D721Med (cell line): Measurements from ENCODE around the gene EMC8.

Source experiments
- DNase-seq: peaks from one replicate; pipeline ENCODE4 v3.0.0; 2011; ENCODE audit warnings: low spot score; ENCODE audit not compliant: insufficient read length
- FAIRE-seq: peaks from 2 replicates; lab custom pipeline; 2011; peaks lifted over from hg19 to GRCh38; lab: Jason Lieb, UNC
- TF ChIP-seq, protein P1 (sequence below): IDR thresholded peaks from 2 replicates; pipeline ENCODE4 v1.5.1; 2012; ENCODE audit warnings: mild to moderate bottlenecking, control low read depth; ENCODE audit not compliant: insufficient read depth; ENCODE audit errors: missing control alignments

Gene EMC8

DNA sequence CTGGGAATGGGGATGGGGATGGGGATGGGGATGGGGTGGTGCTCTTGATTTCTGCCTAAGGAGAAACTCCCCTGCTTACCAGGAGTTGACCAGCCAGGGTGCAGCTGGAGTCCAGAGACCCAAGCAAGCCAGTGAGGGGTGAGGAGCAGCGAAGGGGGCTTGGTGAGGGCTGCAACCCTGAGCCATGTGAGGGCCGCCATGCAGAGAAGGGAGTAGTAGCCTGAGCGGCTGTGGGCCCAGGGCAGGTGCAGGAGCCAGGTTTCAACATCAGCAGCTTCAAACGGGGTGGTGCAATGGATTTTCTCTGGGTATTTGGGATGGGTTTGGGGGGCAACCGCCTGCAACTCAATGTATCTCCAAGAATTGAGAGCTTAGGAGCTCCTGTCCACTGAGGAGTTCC is 35.4 kb upstream of the EMC8 start:
- DNase-seq (no peak), FAIRE-seq (no peak)
- TF ChIP-seq, protein P1, sequence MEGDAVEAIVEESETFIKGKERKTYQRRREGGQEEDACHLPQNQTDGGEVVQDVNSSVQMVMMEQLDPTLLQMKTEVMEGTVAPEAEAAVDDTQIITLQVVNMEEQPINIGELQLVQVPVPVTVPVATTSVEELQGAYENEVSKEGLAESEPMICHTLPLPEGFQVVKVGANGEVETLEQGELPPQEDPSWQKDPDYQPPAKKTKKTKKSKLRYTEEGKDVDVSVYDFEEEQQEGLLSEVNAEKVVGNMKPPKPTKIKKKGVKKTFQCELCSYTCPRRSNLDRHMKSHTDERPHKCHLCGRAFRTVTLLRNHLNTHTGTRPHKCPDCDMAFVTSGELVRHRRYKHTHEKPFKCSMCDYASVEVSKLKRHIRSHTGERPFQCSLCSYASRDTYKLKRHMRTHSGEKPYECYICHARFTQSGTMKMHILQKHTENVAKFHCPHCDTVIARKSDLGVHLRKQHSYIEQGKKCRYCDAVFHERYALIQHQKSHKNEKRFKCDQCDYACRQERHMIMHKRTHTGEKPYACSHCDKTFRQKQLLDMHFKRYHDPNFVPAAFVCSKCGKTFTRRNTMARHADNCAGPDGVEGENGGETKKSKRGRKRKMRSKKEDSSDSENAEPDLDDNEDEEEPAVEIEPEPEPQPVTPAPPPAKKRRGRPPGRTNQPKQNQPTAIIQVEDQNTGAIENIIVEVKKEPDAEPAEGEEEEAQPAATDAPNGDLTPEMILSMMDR, result no peak

DNA sequence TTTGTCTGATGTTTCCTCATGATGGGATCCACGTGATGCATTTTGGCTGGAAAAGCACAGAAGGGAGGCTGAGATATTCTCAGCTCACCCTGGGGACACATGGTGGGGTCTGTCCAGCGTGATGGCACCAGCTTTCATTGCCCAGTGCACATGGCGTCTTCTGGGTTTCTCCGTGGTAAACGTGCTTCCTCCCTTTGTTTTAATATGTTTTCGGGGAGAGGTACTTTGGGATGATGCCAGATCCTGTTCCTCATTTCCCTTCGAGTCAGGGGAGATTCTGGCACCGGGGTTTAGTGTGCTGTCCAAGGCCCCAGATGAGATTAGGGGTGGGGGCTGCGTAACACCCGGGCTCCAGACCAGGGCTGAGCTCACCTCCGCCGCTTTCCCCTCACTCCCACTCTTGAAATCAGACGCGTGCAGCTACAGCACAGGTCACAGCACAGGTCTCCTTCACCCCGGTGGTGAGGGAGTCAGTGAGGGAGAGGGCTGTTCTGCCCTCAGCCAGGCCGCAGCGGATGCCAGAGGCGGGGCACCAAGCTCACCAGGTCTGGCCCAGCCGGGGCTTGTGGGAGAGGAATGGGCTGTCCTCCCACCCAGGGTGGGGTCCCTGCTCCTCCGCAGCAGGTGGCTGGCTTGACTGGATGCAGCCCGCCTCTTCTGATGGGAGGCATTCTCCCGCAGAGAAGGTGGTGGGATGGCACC is 34.0 kb upstream of the EMC8 start:
- TF ChIP-seq, protein P1, result no peak
- no peak for FAIRE-seq
- no peak for DNase-seq

DNA sequence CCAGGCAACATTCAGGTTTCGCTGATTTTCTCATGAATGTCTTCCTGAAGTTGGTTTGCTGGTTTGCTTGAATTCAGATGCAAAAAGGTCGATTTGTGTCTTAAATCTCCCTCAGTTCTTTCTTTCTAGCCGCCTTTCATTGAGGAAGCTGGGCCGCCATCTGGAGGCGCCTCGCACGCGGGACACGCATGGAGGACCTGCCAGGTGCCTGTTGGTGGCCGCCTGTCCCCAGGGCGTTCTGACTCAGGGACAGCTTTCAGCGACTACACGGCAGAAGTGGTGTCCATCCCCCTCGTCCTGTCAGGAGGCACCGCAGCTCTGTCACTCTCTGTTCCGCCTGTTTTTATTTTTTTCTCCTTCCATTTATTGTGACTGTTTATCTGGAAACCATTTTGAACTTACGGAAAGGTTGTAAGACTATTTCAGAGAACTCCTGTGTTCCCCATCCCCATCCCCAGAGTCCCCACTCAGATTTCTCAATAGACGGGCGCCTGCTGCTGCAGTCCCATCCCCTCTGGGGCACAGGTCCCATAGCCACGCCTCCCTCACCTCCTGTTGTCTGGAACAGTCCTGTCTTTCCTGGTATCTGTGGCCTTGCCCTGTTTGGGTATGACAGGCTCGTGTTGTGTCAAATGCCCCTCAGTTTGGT is 33.4 kb upstream of the EMC8 start:
- DNase-seq, result no peak
- no peak for FAIRE-seq
- TF ChIP-seq, protein P1, result no peak

DNA sequence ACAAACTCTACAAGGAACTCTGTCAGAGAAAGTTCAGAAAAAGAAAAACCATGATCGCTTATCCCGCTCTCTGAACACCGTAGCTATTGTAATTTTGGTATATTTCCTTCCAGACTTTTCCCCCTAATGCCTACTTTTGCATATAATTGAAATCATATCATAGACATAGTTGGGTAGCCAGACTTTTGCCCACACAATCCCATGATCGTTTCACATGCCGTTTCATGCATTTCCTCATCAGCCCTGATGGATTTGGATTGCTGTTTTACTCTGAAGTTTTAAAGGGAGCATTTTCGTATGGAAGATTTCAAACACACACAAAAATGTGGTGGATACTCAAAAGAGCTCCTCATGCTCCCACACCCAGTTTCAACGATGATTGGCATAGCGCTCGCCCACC is 31.5 kb upstream of the EMC8 start:
- TF ChIP-seq, protein P1, result no peak
- FAIRE-seq (no peak), DNase-seq (no peak)

DNA sequence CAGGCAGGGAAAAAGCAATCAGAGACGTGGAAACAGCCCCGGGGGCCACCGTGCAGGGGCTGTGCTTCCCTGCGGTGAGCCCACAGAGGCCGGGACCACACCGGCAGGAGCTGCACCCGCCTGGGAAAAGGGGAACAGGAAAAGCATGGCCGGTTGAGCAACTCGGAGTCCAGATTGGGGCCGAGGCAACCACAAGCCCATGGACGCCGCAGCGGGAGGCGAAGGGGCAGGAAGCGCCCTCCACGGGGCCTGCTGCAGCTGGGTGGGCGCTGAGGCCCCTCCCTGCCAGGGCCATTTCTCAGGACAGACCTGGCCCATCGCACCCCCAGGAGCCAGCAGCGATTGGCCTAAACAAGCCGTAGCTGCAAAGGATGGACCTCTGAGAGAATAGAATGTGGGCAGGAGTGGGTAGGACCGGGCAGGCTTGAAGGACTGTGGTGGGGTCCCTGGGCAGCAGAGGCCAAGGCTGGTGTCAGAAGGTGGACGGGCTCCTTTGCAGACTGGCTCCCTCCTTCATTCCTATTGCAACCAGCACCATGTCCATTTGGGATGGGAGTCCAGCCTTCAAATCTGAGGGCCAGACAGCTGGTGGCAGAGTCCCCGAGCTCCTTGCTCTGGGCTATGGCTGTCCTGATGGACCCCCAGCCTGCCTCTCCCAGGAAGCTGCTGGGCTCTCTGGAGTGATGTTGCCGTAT is 30.6 kb upstream of the EMC8 start:
- TF ChIP-seq, protein P1, result no peak
- FAIRE-seq (no peak), DNase-seq (no peak)

DNA sequence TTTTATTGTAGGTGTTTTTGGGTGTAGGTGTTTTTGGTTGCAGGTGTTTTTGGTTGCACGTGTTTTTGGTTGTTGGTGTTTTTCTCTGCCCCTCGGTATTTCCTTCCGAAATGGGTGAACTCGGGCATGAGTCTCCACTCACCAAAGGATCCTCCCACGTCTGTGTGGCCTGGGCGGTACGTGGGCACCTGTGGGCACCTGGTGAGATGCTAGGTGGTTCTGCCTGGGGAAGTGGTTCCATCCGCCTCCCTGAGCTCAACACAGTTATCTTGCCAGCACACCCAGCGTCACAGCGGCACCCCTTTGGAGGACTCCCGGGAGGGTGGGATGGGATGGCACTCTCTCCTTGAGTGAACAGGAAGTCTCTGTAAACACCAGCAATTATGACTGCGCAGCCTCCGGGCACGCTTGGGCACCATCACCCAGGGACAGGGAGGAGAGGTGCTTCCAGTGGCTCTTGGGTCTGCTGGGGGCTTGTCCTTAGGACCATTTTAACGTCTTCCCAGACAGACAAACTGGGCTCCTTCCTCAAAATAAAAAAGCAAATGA is 29.9 kb upstream of the EMC8 start:
- no peak for DNase-seq
- TF ChIP-seq, protein P1, result no peak
- FAIRE-seq, result no peak
